Ovary (tissue), 3 donors: ENCODE measurements around the gene CYP46A1.

Experiments used
- EP300 ChIP-seq: sonication (generic); formaldehyde crosslinking; IDR thresholded peaks from one replicate; pipeline ENCODE4 v1.6.1; 2017; ENCODE audit warnings: antibody characterized with exemption
- POLR2A ChIP-seq: fragments of 450-650 bp; IDR thresholded peaks from one replicate; pipeline ENCODE4 v1.6.1; 2017; ENCODE audit warnings: antibody characterized with exemption, mild to moderate bottlenecking, moderate library complexity
- TF ChIP-seq, protein P1 (sequence below), 3 donors: fragments of 450-650 bp in 2 of 3; fragments of 200-600 bp in 1 of 3; IDR thresholded peaks; one replicate each; pipeline versions ENCODE4 v1.5.1 to v1.8.0; 2016 to 2022; ENCODE audit warnings: antibody characterized with exemption in 3 of 3, mild to moderate bottlenecking in 1 of 3
- donor health status: DM: no; HTN: no; CAD: no.

DNA sequence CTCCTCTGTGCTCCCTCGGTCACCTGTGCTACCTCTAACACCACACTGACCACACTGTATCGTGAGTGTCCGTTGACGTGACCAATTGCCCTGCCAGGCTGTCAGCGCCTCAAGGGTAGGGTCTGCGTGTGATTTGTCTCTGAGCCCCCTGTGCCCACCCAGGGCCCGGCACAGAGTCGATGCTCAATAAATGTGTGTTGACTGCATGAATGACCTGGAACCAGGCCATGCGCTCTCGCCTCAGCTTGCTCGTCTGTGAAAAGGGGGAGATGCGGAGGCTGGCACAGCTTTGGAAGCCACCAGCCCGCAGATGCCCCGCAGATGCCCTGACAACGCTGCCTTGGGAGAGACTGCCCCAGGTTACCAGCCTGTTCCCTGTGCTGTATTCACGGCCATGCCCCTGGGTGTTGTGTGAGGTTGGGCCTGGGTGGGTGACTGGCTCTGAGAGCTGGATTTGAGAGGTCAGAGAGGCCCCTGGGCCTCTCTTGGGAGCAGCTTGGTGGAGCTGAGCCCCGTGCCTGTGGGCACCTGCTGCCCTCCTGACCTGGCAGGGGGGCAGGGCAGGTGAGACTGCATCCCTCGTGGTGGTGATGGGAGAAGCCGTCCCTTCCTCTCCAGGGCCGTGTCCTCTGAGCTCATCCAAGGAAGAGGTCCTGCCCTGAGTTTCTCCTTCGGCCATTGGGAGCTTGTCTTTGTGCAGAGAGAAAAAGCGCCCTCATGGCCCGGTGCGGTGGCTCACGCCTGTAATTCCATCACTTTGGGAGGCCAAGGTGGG, 43.2 kb downstream of the CYP46A1 start:
- TF ChIP-seq EP300: no peak
- TF ChIP-seq, protein P1, sequence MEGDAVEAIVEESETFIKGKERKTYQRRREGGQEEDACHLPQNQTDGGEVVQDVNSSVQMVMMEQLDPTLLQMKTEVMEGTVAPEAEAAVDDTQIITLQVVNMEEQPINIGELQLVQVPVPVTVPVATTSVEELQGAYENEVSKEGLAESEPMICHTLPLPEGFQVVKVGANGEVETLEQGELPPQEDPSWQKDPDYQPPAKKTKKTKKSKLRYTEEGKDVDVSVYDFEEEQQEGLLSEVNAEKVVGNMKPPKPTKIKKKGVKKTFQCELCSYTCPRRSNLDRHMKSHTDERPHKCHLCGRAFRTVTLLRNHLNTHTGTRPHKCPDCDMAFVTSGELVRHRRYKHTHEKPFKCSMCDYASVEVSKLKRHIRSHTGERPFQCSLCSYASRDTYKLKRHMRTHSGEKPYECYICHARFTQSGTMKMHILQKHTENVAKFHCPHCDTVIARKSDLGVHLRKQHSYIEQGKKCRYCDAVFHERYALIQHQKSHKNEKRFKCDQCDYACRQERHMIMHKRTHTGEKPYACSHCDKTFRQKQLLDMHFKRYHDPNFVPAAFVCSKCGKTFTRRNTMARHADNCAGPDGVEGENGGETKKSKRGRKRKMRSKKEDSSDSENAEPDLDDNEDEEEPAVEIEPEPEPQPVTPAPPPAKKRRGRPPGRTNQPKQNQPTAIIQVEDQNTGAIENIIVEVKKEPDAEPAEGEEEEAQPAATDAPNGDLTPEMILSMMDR (IDR thresholded peaks at IDR 0.05): no peak
- TF ChIP-seq POLR2A: no peak
